GM19455 (cell line): ENCODE measurements around the gene LENG1.

Experiments used
- ATAC-seq: cut with Tn5 transposase; IDR thresholded peaks from one replicate; pipeline ENCODE4 v1.9.1; 2021; ENCODE audit not compliant: unreplicated experiment

Gene LENG1

DNA sequence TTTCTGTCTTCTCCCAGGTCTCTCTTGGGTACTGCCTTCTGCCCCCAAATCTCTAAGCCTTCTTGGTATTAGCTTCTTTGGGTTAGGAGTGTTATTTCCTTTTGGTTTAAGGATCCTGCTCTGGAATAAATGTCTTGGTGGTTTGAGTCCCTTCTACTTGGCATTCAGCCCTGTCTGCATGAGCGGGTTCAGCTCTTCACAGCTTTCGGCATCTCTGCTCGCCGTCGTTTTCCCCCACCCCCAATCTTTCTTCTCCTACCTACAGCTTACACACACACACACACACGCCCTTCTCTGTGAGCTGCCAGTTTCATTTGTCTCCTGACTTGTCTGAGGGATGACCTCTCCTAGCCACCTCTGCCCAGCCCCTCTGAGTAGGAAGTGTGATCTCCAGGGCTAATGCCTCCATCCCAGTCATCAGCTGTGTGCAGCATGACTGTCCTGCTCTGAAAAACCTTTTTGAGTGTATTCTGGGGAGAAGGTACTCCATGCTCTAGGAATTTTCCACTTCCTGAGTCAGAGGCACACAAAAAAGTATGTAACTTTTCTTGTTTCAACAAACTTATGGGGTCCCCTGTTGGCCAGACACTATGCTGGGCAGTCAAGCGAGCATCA, 17.2 kb downstream of the LENG1 start:
- ATAC-seq: no peak

DNA sequence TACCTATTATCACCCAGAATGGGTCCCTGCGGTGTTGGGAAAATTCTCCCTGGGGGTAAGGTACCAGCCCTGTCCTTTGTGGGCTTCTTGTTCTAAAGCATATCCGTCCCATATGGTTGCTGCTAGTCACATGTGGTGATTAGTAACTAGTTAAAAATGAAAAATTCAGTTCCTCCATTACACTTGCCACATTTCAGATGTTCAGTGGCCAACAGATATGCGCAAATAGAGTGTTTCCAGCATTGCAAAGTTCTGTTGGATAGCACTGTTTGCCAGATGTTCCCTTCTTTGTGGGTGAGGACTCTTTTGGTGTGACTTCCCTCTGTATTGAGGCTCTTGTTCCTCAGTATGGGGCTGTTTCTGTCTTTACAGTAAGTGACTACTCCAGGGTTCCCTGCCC, 18.2 kb downstream of the LENG1 start:
- ATAC-seq: no peak

DNA sequence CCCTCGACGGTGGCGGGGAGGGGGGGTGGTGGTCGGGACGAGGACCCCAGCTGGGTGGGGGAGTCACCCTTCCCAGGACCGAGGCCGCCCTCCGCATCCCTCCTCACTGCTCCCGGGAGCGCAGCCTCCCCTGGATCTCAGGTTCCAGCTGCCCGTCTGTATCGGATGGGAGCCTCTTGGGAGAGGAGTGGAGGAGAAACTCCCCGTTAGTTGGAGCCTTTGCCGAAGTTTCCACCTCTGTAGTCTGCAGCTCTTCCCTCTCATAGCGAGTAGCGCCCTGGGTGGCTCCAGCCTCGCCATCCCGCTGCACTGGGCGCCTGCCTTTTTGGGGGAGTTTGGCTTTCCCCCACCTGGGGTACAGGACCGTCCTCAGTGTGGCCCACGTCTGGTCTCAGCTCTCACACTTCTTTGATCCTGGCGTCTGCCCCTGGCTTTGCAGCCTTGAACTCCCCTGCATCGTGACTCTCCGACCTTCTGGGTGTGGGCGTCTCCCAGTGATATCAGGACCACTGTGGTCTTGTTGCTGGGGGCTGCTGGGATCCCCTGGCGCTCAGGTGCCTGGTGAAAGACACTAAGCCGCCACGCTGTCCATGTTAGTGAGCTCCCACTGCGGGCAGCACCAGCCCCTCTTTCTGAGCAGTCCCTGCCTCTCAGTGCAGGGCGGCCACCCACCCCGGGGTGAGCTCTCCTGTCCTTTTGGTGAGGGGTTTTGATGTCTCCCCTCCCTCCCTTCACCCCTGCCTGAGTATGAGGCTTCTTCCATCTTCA, 20.8 kb downstream of the LENG1 start:
- no peak for ATAC-seq

DNA sequence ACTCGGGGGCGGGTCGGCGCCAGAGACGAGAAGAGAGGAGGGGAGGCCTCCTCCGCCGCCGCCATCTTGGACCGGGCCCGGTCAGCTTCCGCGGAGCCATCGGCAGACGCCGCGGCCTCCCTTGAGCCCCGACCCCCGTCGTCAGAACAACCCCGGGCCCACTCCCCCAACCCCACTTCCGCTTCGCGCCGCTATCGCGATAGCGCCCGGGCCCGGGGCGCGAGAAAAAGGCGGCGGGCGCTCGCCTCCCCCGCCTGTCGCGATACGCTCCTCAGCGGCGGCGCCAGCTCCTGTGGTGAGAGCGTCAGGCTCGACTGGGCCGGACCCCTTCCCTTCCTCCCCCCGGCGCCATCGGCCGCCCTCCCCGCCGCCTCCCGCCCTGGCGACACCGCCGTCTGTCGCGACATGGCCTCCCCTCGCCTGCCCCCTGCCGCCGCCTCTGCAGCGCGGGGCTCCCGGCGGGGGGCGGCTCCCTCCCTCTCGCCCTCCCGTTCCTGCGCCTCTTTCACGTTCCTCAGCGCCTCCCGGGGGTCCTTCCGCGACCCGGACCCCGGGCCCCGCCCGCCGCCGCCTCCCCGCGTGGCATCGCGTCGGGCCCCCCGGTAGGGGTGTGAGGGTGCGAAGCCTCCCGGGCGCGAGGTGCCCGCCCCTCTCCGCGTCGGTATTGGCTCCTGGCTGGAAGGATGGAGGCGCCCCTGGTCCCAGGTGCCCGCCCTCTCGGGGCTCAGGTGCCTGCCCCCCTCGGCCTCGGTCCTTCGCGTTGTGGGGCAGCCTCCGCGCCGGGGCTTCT, 21.6 kb downstream of the LENG1 start, which contains the start of gene CNOT3:
CNOT3 (plus strand) TSS at position 64 of the 790 bp plus-strand sequence. CDS start 5,217 bp downstream, outside the sequence.
- ATAC-seq: no peak

DNA sequence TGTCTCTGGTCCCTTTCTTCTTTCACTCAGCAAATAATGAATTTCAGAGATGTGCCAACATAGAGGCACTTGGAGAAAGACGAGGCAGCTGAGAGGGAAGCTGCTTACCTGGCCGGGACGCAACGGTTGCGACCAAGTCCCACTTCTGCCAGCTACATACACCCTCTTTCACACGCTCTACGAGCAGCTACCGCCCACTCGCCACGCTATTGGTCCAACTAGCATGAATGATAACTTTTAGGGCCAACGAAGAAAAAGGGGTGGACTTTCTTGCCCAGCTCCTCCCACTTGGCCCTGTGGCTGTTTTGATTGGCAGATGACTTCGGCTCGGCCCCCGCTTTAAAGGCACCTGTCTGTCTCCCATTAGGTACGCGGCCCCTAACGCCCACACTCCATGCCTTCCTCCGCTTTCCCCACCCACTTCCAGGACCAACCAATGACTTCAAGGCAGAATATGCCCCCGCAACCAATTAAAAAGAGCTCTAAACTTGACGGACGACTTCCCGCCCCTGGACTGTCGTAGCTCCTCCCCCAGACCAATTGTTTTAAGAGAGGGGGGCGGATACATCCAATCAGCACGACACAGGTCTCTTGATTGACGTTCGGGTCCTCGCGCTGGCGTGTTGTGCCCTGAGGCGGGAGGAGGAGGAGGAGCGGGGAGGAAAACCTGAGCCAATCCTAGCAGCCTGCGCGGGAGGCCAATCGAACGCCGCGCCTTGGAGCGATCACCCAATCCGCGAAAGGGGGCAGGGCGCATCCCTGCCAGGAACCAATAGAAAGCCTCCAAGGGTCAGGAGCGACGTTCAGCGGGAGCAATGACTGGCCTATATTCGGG, 22.4 kb downstream of the LENG1 start:
- peak; percentile 78 for ATAC-seq

DNA sequence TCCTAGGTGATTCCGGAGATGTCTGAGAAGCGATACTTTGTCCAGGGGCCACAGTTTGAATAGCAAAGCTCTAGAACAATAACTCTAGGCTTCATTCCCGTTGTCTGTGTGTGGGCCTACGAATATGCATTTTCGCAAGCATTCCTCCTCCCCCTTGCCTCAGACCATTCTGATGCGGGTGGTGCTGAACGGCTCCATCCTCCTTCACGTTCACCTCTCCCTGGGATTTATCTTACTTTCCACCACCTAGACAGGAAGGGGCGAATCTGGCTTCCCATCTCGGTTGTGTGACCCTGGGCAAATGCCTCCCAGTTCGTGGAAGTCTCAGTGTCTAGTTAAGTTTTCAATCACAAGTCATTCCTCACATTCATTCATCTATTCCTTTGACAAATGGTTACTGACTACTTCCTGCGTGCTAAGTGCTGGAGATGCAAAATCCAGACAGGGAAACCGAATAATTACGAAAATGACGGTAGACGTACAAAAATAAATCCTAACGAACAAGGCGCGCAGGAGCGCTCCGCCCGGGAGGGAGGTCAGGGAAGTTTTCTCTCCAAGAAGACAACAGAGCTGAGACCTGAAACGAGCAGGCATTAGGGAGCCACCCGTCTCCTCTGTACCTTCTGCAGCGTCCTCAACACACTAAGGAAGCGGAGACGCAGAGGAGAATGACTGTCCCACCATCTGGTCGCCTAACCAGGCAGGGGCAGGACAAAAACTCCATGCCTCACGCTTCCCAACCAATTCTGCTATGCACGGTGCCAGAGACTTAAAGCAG, 23.2 kb downstream of the LENG1 start:
- no peak for ATAC-seq

DNA sequence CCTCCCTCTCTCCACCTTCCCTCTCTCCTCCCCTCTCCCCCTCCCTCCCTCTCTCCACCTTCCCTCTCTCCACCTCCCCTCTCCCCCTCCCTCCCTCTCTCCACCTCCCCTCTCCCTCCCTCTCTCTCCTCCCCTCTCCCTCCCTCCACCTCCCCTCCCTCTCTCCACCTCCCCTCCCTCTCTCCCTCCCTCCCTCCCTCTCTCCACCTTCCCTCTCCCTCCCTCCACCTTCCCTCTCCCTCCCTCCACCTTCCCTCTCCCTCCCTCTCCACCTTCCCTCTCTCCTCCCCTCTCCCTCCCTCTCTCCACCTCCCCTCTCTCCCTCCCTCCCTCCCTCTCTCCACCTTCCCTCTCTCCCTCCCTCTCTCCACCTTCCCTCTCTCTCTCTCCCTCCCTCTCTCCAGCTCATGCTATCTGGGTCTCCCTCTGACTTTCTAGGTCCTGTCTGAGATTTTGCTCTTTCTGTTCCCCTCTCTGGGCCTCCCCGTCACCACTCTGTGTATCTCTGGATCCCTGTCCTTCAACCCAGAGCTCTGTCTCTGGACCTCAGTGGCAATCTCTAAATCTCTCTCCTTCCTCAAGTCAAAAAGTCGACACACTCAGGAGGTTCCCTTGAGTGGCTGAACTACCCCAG, 25.4 kb downstream of the LENG1 start:
- no peak for ATAC-seq

DNA sequence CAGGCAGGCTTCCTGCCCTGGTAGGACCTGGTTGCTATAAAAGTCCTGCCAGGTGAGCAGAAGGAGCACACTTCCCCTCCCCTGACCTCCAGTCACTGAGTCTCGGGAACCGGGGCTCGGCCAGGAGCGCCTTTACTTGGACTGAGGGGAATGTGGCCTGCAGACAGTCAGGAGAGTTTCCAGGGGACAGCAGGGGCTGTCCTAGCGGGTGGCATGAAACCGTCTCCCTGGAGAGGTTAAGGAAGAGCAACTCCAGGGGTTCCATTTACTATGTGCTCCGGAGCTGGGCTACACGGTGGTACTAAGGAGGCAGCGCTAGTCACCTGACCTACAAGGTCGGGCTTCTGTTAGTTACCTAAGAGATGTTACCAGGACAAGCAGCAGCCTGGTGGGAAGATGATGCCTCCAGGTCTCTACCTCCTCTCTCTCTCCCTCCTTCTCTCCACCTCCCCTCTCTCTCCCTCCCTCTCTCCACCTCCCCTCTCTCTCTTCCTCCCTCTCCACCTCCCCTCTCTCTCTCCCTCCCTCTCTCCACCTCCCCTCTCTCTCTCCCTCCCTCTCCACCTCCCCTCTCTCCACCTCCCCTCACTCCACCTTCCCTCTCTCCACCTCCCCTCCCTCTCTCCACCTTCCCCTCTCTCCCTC, 26.1 kb downstream of the LENG1 start:
- ATAC-seq: no peak

DNA sequence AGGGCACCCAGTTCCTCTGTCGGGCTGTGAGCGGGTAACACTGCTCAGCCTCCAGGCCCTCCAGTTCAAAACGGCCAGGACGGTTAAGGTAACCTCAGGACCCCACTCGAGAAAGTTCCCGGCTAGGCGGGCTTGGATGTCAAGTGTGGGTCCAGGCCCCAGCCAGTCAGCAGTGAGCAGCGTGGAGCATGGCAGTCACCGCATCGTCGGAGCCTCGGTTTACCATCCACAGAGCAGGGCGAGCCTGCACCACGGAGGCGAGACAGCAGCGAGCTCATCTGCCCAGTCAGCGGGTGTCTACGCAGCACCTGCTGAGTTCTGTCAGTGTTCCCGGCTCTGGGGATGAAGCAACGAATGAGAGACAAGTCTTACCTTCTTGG, 29.9 kb downstream of the LENG1 start:
- ATAC-seq: no peak

DNA sequence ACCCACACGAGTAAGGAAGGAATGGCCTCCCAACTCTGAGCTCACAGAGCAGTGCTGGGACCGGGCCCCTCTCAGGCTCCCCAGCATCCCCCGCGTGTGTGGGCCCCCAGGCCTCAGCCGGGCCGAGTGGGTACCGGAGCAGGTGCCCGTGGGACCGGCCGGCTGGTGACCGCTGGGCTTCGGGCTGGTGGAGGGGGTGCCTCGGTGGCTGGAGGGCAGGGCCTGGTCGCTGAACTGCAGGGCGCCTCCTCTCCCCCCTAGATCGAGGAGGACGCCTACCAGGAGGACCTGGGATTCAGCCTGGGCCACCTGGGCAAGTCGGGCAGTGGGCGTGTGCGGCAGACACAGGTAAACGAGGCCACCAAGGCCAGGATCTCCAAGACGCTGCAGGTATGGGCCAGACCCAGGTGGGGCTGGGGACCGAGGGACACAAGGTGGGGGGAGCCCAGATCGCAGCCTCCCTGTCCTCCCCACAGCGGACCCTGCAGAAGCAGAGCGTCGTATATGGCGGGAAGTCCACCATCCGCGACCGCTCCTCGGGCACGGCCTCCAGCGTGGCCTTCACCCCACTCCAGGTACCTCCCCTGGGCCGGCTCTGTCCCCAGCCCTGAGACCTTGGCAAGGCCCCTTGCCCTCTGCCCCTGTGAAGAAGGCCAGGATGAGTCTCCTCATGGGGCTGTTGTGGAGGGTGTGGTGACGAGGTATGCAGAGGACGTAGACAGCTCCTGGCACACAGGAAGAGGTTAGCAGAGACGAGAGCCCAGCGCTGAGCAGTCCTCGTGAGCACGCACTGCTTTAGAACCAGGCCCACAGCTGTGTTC, 30.5 kb downstream of the LENG1 start:
- no peak for ATAC-seq

DNA sequence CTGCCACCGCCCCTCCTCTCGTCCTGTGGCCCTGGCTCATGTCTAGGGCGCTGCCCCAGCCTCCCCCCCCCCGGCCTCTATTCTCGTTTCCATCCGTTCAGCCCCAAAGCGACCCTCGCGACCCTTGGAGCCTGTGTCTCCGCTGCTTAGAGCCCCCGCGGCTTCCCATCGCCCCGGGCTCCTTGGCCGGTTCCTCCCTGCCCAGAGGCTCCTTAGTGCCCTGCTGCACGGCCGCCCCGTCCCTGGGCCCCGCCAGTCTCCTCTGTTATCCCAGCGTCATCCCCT, 31.1 kb downstream of the LENG1 start:
- no peak for ATAC-seq

DNA sequence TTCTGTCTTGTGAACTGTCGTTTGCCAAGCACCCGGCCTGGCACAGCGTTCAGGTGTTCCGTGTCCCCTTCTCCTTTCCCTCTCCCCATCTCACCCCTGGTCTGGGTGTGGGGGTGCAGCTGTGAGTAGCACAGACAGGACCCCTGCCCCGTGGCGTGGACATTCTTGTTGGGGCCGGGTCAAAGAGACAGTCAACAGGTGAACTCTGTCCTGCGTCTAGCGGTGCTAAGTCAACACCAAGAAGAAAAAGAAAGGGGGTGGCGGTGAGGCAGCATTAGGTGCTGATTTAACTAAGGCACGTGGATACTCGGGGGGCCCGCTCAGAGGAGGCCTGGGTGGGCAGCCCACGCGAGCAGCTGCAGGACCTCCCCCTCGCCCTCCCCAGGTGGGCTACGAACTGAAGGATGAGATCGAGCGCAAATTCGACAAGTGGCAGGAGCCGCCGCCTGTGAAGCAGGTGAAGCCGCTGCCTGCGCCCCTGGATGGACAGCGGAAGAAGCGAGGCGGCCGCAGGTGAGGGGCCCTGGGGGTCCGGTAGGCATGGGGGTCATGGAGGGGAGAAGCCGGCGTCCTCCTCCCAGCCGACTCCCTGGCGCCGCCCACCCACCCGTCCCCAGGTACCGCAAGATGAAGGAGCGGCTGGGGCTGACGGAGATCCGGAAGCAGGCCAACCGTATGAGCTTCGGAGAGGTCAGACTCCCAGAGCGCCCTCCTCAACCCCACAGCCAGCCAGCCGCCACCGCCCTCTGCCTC, 31.7 kb downstream of the LENG1 start:
- no peak for ATAC-seq

DNA sequence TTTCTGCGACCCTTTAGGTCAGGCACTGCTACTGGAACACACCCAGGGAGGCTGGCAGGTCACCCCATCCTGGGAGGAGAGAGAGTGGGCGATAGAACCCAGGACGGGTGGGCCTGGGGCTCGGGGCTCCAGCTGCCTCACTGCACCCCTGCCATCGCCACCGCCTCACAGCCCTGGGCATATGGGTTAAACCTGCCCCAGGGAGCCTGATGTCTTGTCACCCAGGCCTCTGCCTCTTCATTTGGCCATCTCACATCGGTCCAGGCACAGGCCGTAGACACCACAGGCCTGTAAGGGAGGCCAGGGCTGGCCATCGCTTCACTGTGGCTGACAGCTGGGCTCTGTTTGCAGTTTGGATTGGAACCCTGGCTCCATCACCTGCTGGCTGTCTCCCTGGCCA, 33.8 kb downstream of the LENG1 start:
- no peak for ATAC-seq

DNA sequence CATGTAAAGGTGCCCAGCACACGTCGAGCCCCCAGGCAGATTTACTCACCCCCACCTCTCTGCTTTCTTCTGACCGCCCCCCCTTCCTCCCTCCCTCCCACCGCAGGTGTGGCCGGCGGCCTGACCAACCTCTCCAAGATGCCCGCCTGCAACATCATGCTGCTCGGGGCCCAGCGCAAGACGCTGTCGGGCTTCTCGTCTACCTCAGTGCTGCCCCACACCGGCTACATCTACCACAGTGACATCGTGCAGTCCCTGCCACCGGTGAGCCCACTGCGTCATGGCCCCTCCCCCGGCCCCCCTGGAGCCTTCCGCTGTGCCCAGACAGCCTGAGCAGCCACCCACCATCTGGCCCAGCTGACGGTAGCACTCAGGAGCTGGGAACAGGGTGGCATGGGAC, 35.1 kb downstream of the LENG1 start:
- ATAC-seq: no peak

DNA sequence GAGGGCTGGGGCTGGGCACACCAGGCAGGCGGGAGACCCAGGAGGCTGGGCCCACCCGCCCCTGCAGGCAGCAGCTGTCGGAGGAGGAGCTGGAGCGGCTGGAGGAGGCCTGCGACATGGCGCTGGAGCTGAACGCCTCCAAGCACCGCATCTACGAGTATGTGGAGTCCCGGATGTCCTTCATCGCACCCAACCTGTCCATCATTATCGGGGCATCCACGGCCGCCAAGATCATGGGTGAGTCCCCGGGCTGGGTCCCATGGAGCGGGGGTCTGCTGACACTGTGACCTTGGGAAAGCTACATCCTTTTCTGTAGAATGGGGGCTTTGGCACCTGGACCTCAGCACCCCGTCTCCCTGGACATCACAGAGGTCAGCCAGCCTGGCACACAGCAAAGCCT, 35.8 kb downstream of the LENG1 start:
- no peak for ATAC-seq

DNA sequence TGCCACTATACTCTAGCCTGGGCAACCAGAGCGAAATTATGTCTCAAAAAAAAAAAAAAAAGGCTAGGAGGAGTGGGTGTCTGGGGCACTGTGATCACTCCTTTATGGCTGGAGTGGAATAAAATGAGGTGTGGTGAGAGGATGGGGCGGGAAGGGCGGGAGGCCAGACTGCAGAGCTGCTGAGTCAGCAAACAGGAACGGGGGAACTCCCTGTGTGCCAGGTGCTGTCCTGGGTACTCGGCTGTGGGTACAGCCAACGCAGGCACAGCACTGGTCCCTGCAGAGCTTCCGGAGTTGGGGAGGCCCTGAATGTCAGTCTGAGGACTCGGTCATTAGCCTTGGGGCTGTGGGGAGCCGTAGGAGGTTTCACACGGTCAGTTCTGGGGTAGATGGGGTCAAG, 38.3 kb downstream of the LENG1 start:
- ATAC-seq: no peak

DNA sequence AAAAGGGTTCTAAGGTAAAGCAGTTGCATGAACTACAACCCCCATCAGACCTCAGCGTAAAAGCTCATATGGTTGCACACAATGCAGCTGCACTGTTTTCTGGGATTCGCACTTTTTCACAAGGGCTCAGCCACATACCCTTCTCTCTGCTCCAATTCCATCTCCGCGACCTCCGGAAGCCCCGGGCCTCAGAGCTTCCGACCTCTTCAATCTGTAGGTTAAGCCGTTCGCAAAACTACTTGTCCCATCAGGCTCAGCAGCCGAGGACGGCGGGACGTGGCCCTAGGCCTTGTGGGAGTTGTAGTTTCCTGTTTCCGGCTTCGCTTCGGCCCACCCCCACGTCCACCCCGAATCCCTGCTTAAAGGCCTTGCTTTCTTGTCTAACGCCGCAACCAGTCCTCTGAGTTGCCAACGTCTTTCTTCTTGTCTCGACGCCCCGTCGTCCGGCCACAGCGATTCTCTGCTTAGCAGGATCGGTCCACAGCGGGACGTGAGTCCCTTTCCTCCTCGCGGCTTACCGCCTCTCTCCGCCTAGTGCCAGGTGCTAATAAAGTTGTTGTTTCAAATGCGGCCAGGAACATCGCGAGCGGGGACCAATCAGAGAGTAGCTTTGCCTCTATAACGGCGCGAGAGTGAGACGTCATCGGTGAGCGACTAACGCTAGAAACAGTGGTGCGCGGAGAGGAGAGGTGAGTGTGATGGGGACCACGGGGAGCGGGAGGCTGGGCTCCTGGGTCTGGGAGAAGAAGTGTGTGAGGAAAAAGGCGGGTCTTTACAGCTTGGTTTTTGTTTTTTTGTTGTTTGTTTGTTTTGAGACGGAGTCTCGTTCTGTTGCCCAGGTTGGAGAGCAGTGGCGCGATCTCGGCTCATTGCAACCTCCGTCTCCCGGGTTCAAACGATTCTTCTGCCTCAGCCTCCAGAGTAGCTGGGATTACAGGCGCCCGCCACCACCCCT, 44.1 kb downstream of the LENG1 start, which contains the start of the genes PRPF31 and TFPT:
PRPF31 (plus strand) TSS at position 646 of the 955 bp plus-strand sequence. CDS start 2,525 bp downstream, outside the sequence.
TFPT (minus strand) TSS at position 549 of the 955 bp plus-strand sequence; CDS start at position 161, 388 bp downstream.
- ATAC-seq: peak; percentile 87
